ENCODE results near the gene PAOX. TPM values are rescaled to one million over a fixed set of nuclear protein-coding genes. Genes with fewer than 3 reads are reported as not detected.

PAOX gene
- total and polyA plus RNA-seq, 2 experiments from 2014 or later, result 4.1 to 8.7 TPM

- H3K27ac Mint-ChIP-seq, result no peak within 1 kb of the TSS
- peak; percentile 7; the same call in 1 of the 2 replicates for TF ChIP-seq ETS1 (IDR thresholded peaks at IDR 0.05)
- TF ChIP-seq CREB1 (CRISPR knock-in tag; IDR thresholded peaks at IDR 0.05; ENCODE audit: low read depth), result peak; percentile 19; the same call in 1 of the 2 replicates
- TF ChIP-seq ZNF462 (CRISPR knock-in tag; IDR thresholded peaks at IDR 0.05), result no peak
- peak; percentile 79 for TF ChIP-seq POLR2AphosphoS5 (IDR thresholded peaks at IDR 0.05; ENCODE audit: low read depth)
- H3K4me3 Mint-ChIP-seq, result peak within 1 kb of the TSS; percentile 80
- no peaks in the 10 kb centered on the region; the same call in 2 of the 3 replicates for H3K4me1 Mint-ChIP-seq
- Histone ChIP-seq H3F3A (replicated peaks; ENCODE audit: low read depth) (peaks cover 3% of the 10 kb centered on the region; the same call in 1 of the 2 replicates), H3K4me2 (peak within 1 kb of the TSS; percentile 92), H3K79me2 (replicated peaks; ENCODE audit: insufficient read depth) (0 out of 2 replicates have a peak, but pooled peaks cover 4% of the 10 kb centered on the region), H2AFZ (peak within 1 kb of the TSS; percentile 59; the same call in 1 of the 2 replicates), H3K27ac (ENCODE audit: low read depth) (no peak within 1 kb of the TSS), H3K9me2 (ENCODE audit: insufficient read depth) (no peaks in the 10 kb centered on the region), H4K20me1 (replicated peaks; ENCODE audit: insufficient read depth) (no peaks in the 10 kb centered on the region; the same call in 1 of the 2 replicates), H3K4me3 (peak within 1 kb of the TSS; percentile 86), H3K27me3 (ENCODE audit: insufficient read depth) (peaks cover 6% of the 10 kb centered on the region; the same call in 1 of the 2 replicates), H3K36me3 (ENCODE audit: insufficient read depth) (no peaks in the 10 kb centered on the region), H3K4me1 (ENCODE audit: insufficient read depth) (no peaks in the 10 kb centered on the region)
- no peaks in the 10 kb centered on the region for H3K9me3 Mint-ChIP-seq
- H3K36me3 Mint-ChIP-seq (ENCODE audit: low read depth), result peaks cover 13% of the 10 kb centered on the region
- DNase-seq (ENCODE audit: low spot score) (peak; percentile 95), ATAC-seq (peak; percentile 89)
- H3K27me3 Mint-ChIP-seq (ENCODE audit: insufficient read depth, low read depth, poor library complexity), result peaks cover 8% of the 10 kb centered on the region
Observed at GRCh38 chr10:133357285-133358161, 21.5 kb upstream of the PAOX start, which contains the start of gene FUOM. FUOM (minus strand) TSS chr10:133358019; CDS start chr10:133358007, 12 bp downstream.

All from GM23338 (cell line).